Mucosa of descending colon (tissue), 3 donors: ENCODE data around the gene TNFAIP1. TPM values are rescaled to one million over a fixed set of nuclear protein-coding genes. Genes with fewer than 3 reads are reported as not detected.

ENCODE experiments used
- ATAC-seq: fragments of 200-7000 bp; cut with Tn5 transposase; one replicate; pipeline ENCODE4 v1.9.1; 2020; ENCODE audit warnings: mild to moderate bottlenecking, moderate library complexity
- DNase-seq, 3 donors: peaks; one replicate each; pipeline ENCODE4 v3.0.0-alpha.2; 2020
- H3K36me3 ChIP-seq: fragments of 200-600 bp; one replicate; pipeline ENCODE4 v1.8.0; 2021; ENCODE audit warnings: low read depth, mild to moderate bottlenecking
- H3K4me1 ChIP-seq: fragments of 200-600 bp; one replicate; pipeline ENCODE4 v1.8.0; 2021; ENCODE audit warnings: low read depth, mild to moderate bottlenecking
- H3K4me3 ChIP-seq: fragments of 200-600 bp; one replicate; pipeline ENCODE4 v1.8.0; 2021; ENCODE audit warnings: mild to moderate bottlenecking
- H3K9me3 ChIP-seq: fragments of 200-600 bp; one replicate; pipeline ENCODE4 v1.8.0; 2021; ENCODE audit warnings: mild to moderate bottlenecking
- CTCF ChIP-seq: fragments of 200-600 bp; IDR thresholded peaks from one replicate; pipeline ENCODE4 v1.8.0; 2022; ENCODE audit warnings: antibody characterized with exemption, mild to moderate bottlenecking
- intact Hi-C, 2 donors: fragments of 100-400 bp; cut with DNase I in 1 of 2; cut with micrococcal nuclease in 1 of 2; formaldehyde crosslinking; loops; one replicate each; pipeline versions ENCODE4 v1.11.0 to v1.11.1; 2022; cut with DNase I, micrococcal nuclease
- total RNA-seq, 3 donors: library from RNA; stranded (reverse); fragmentation: NEBNext Ultra II Directional in 2 of 3; extraction: Animal tissue kit (Norgen Biotek cat#: 25700) in 2 of 3; gene quantifications; one replicate each; pipeline versions ENCODE4 v1.2.1 to v1.2.4, GENCODE V29; 2021 to 2023
- donor health status: DM: no; HTN: no; CAD: no; lungs with moderate emphysema.
- donor health status: DM: no; HTN: no; CAD: no.
- donor health status: DM: no; HTN: yes; CAD: no.

The TNFAIP1 gene
- total RNA-seq, 3 donors from 2014 or later = 36.8 to 38.4 (median 36.8) TPM

GRCh38 chr17:28315846-28316705 is 19.5 kb upstream of the TNFAIP1 start:
- H3K4me1 ChIP-seq = peaks cover 14% of the 10 kb centered on the region
- TF ChIP-seq CTCF = no peak
- DNase-seq (no peak), ATAC-seq (no peak)
- no peak overlapping the region for H3K4me3 ChIP-seq
- intact Hi-C loops = no loop called here
- no peaks in the 10 kb centered on the region for H3K9me3 ChIP-seq
- no peaks in the 10 kb centered on the region for H3K36me3 ChIP-seq

GRCh38 chr17:28317099-28317965 is 18.2 kb upstream of the TNFAIP1 start:
- intact Hi-C loops = no loop called here
- ATAC-seq (no peak), DNase-seq (no peak)
- TF ChIP-seq CTCF = no peak
- Histone ChIP-seq H3K36me3 (no peaks in the 10 kb centered on the region), H3K4me3 (no peak overlapping the region), H3K9me3 (no peaks in the 10 kb centered on the region), H3K4me1 (peaks cover 14% of the 10 kb centered on the region)

GRCh38 chr17:28317966-28318758 is 17.4 kb upstream of the TNFAIP1 start:
- H3K36me3 ChIP-seq = no peaks in the 10 kb centered on the region
- ATAC-seq = no peak
- H3K4me1 ChIP-seq = peaks cover 14% of the 10 kb centered on the region
- peak in 1 of 3 donors; percentile 48 for DNase-seq
- H3K4me3 ChIP-seq = no peak overlapping the region
- intact Hi-C loops = no loop called here
- H3K9me3 ChIP-seq = no peaks in the 10 kb centered on the region
- no peak for TF ChIP-seq CTCF

GRCh38 chr17:28318759-28319597 is 16.6 kb upstream of the TNFAIP1 start, which contains the start of gene TMEM97:
TSS of gene TMEM97 (plus strand) at chr17:28319200. CDS start at chr17:28319240, 40 bp downstream.
- TF ChIP-seq CTCF = no peak
- Histone ChIP-seq H3K36me3 (no peaks in the 10 kb centered on the region), H3K4me1 (peaks cover 14% of the 10 kb centered on the region), H3K9me3 (no peaks in the 10 kb centered on the region), H3K4me3 (peak within 1 kb of the TSS; percentile 23)
- ATAC-seq (peak; percentile 99), DNase-seq (peak; percentile 96 to 97 (median 97))
- intact Hi-C loops = no loop called here
